ENCODE measurements around the gene TTI1.

The TTI1 gene

DNA sequence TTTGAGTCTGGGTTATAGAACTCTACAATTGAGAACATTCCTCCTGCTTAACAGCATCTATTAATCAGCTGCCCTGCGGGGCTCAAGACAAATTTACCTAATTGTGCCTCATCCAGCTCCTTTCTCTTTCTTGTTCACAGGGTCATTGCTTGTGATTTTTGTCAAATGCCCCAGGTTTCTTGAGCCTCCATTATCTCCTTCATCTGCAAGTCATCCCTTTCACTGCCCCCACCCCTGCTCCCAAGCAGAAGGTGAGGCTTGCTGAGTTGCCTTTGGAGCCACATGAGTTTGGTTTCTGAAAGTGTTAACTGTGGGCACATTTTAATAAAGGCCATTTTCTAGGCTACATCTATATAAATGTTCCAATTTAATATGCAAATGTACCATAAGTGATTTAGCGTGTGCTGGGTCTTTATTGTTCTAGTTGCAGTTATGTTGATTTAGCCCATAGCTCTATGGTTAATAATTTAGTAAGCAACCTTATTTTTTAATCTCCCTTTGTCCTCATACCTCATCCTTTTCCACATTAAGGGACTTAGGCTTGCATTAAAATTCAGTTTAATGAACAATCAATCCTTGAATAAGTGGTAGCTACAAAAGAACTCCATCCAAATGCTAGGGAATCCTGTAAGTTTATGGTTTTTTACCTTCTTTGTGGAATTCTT is 74.3 kb downstream of the TTI1 start:
- no peak for DNase-seq

DNA sequence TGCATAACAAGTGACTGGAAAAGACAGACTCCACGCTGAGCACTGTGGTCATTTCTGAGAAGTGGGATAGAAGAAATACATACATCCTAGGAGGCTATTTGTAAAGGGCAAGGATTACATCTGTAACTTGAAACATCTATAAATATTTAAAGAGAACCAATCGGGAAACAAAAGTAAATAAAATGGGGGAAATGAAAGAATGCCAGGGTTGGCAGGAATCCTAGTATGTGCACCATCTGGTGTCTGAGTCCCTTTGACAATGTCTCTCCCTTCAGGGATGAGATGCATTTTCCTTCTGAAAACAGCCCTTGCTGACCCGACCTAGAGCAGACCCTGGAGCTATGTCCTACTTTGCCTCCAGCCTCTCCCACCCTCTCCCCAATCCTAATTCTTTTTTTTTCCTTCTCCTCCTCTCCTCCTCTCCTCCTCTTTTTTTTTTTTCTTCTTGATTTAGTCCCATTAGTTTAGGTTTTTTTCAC is 77.1 kb downstream of the TTI1 start:
- no peak for DNase-seq

DNA sequence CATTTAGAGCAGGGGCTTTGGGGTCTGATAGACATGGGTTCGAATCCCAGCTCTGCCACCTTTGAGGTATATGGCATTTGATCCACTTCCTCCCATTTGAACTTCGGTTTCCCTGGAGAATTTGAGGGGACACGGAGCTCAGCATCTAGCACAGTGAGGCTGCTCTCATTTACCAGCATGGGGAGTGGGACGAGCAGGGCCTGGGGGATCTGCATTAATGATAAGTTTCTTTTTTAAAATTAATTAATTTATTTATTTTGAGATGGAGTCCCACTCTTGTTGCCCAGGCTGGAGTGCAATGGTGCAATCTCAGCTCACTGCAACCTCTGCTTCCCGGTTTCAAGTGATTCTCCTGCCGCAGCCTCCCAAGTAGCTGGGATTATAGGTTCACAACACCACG is 77.7 kb downstream of the TTI1 start:
- DNase-seq: no peak

DNA sequence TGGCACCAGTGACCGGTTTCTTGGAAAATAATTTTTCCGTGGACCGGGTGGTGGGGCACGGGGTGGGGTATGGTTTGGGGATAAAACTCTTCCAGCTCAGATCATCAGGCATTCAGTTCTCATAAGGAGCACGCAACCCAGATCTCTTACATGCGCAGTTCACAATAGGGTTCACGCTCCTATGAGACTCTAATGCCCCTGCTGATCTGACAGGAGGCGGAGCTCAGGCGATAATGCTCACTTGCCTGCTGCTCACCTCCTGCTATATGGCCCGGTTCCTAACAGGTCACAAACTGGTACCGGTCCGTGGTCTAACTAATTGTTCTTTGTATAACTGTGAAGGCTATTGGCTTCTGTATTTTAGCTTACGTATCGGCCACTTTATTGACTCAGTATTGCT is 78.6 kb downstream of the TTI1 start:
- no peak for DNase-seq

DNA sequence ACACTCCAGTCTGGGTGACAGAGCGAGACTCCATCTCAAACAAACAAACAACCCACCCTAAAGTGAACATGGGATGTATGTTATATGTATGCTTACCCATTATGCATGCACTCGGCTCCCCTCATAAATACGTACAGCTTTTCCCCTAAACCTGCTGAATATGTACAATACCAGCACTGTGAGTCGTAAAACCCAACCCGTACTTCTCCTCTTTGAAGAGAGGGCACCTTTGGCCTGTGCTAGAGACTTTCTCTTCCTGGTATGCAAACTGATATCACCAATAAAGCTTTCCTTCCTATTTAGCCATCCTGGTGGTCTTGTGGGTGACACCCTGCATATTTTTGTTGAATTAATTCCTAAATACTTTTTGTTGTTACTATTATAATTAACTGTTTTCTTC is 79.1 kb downstream of the TTI1 start:
- no peak for DNase-seq

DNA sequence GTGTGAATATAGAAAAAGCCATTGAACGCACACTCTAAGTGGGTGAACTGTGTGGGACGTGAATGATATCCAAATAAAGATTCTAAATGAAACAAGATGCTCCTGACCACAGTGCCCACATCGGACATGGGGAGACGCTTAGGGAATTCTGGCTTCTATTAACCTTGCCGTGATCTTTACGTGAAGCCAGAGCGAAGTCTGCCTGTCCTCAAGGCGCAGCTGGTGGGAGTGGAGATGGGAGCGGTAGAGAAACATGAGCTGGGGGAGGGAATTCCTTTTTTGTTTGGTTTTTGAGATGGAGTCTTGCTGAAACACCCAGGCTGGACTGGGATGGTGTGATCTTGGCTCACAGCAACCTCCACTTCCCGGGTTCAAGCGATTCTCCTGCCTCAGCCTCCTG is 84.3 kb downstream of the TTI1 start:
- DNase-seq: no peak

DNA sequence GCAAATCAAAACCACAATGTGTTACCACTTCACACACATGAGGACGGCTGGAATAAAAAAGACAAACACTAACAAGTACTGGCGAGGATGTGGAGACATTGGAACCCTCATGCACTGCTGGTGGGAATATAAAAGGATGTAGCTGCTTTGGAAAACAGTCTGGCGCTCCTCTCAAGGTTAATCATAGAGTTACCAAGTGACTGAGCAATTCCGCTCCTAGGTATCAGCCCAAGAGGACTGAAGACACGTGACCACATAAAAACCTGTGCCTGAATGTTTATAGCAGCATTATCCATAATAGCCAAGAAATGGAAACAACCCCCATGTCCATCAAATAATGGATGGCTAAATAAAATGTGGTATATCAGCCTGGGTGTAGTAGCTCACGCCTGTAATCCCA is 85.3 kb downstream of the TTI1 start:
- DNase-seq: no peak

DNA sequence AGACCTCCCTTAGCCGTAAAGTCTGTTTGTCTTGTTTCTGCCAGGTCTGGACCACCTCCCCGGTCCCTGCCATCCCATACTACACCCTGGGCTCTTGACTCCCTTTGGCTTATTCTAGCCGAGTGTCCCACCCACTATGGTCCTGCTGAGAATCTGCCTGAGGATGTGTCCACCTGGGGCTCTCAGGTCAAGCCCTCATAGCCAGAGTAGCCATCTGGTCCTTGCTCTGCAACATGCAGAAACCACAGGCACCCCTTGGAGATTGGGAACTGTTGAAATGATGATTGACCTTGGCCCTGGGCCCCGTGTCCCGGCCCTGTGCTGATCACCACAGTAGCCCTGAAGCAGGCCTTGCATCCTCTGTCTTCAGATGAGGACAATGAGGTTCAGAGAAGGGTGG is 86.3 kb downstream of the TTI1 start:
- DNase-seq: no peak

DNA sequence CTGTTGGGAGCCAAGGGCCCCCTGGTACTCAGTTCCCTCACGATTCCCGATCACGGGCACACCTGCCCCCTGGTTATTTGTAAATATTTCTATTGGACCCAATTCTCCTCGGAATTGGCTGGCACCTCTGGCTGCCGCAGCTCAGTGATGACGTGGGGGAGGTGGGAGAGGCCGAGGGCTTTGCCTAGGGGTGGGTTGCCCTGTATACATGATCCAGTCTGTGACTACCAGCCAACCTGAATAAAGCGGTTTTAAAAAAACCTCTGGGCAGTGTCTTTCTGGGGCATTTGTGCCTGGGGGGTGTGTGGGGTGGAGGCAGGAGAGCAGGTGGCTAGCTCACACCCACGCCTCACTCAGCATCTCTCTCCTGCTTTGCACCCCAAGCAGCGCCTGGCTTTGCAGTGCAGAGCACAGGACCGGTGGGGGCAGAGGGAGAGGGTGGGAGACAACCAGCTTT is 88.1 kb downstream of the TTI1 start:
- no peak for DNase-seq

DNA sequence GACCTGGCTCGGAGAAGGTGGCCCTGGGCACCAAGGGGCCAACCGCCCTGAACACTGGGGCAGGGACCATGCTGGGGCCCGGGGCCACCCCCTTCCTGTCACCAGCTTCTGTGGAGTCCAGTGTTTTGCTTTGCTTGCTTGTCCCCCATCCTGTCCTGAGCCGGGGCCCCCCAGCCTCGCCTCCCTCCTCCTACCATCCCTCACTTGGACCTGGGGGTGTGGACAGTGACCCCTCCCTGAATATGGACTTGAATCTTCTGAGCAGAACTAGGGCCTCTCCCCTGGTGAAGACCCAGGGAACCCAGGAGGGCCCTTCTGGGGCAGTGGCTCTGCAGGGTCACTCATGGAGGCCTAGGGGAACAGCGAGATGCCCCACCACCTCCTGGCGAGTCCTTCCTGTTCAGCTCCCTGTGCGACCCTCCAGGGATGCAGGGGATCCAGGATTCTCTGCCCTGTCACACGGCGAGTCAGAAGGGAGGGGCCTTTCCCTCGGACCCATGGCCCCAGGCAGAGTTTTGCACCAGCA is 88.7 kb downstream of the TTI1 start:
- no peak for DNase-seq

DNA sequence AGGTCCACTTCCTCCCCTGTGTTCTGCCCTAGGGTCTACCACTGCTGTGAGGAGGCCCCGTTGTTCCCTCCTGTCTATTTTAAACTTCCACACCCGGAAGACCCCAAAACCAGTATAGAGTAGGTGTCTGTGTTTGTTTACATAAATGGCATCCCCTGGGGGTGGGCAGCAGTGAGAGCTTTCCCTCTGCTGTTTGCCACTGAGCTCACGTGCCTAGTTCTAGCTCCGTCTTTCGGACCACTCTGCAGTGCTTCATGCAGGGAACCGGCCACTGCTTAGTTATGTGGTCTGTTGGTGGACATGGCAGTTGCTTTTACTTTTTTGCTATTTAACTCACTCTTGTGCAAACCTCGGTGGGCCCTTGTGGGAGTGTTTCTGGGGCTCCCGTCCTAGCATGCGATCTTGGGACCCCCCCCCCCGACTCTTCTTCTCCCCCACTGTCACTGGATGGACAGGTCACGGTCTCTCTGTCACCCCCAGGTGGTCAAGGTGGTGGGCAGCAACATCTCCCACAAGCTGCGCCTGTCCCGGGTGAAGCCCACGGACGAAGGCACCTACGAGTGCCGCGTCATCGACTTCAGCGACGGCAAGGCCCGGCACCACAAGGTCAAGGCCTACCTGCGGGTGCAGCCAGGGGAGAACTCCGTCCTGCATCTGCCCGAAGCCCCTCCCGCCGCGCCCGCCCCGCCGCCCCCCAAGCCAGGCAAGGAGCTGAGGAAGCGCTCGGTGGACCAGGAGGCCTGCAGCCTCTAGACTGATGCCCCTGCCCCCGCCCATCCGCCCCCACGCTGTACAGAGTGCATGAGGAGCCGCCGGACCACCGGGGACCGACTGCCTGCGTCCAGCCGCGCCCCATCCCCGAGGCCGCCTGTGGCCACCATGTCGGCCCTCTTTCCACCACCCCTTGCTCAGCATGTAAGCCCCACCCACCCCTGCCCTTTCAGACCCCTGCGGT is 89.5 kb downstream of the TTI1 start:
- DNase-seq: no peak

DNA sequence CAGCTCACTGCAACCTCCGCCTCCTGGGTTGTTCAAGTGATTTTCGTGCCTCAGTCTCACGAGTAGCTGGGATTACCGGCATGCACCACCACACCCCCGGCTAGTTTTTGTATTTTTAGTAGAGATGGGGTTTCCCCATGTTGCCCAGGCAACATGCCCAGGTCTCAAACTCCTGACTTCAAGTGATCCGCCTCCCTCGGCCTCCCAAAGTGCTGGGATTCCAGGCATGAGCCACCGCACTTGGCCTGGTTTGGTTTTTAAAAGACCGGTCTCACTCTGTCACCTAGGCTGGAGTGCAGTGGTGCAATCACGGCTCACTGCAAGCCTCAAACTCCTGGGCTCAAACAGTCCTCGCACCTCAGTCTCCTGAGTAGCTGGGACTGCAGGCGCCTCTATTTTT is 90.2 kb downstream of the TTI1 start:
- no peak for DNase-seq

DNA sequence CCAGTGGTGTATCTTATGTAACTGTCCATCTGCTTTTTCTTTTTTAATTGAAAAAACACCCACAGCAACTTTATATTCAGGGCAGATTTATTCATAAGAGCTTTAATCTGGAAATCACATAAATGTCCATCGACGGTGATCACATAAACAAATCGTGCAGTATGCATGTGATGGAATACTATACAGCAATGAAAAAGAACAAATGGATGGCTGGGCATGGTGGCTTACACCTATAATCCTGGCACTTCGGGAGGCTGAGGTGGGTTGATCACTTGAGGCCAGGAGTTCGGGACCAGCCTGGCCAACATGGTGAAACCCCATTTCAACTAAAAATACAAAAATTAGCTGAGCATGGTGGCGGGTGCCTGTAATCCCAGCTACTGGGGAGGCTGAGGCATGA is 91.3 kb downstream of the TTI1 start:
- no peak for DNase-seq

DNA sequence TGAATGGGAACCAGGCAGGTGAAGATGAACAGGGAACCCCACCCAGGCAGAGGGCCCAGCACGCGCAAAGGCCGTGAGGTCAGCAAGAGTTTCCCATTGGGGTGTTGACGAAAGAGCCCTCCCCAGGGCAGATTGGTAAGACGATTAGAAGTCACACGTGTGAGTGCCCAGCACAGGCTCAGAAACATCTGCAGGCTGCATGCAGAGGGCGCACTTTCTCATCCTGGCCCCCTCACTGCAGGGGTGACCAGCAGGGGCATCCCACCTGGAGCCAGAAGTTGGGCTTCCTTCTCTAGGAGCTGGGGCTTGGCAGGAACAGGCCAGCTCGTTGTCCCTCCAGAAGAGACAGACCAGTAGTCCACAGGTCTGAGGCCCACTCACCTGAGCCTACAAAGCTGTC is 91.9 kb downstream of the TTI1 start:
- no peak for DNase-seq

DNA sequence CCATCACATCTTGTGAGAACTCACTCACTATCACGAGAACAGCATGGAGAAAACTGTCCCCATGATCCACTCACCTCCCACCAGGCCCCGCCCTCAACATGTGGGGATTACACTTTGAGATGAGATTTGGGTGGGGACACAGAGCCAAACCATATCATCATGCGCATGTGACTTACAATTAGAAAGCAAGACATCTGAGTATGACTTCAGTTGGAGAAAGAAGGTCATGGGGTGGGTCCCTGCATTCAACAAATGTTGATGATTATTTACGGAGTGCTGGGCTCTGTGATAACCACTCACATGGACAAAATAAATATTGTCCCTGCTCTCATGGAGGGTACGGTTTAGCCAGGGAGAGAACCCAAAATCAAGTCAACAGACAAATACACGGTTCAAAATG is 92.4 kb downstream of the TTI1 start:
- no peak for DNase-seq

DNA sequence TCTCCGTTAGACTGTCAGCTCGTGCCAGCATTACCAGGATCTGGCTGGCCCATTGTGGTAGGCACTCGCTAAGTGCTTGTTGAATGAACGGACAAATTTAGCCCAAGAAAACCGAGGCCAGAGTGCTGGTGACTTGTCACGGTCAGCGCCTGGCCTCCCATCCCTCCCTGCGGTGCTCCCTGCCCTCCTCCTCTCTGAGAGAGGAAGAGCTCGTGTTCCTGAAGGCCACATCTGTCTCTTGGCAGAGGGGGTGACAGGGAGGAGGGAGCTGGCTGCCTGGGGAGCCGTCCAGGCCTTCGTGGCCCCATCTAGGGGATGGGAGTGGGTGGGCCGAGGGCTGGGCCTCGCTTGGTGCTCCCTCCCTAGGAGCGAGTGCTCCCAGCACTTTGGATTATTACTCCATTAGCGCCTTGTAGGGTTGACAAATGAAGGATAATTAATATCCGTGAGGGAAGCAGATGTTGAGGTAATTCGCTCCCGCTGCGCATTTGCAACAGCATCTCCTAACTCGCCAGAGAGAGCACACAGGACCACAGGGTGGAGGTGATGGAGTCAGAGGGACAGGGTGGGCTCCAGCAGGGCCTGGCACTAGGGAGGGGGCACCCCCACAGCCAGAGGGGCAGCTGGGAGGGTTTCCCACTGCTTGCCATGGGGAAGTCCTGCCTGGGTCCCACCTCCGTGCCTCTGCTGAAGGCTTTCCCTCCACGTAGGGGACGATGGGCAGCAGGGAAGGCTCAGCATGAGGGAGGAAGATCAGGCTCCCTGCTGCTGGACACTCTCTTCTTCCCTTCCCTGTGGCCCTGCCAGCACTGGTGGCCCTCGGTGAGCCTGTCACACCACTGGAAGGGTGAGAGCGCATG is 93.3 kb downstream of the TTI1 start:
- DNase-seq: no peak

DNA sequence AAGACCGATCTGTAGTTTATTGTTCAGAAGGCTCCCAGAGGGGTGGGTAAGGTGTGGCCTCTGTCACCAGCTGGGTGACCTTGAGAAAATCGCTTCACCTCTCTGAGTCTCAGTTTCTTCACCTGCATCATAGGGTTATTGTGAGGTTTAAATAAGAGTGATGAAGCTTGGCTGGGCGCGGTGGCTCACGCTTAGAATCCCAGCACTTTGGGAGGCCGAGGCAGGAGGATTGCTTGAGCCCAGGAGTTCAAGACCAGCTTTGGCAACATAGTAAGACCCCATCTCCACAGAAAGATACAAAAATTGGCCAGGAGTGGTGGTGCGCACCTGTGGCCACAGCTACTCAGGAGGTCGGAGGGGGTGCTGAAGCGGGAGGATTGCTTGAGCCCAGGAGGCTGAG is 94.3 kb downstream of the TTI1 start:
- DNase-seq: no peak

DNA sequence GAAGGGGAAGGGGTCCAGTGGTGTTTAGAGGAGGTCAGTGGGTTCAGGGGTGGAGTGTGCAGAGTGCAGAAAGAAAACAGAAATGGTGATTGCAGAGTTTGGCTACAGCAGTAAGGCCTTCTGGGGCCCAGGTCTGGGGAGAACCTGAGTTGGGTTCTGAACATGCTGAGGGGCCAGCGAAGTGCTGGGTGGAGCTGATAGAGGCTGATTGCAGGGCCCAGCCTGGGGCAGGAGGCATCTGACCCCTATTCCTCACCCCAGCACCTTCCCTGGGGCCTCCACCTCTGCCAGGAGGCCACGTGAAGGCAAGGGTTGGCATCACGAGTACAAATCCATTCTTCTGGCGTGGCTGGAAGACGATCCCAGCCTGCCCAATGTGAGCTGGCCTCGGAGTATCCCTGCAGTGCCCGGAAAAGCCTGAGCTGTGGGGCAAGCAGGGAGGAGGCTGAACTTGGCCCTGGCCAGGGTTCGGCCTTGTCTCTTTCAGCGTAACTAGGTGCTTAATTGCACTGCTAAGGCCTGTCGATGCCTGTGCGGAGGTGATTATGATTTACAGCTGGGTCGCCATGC is 95.0 kb downstream of the TTI1 start:
- DNase-seq: no peak

DNA sequence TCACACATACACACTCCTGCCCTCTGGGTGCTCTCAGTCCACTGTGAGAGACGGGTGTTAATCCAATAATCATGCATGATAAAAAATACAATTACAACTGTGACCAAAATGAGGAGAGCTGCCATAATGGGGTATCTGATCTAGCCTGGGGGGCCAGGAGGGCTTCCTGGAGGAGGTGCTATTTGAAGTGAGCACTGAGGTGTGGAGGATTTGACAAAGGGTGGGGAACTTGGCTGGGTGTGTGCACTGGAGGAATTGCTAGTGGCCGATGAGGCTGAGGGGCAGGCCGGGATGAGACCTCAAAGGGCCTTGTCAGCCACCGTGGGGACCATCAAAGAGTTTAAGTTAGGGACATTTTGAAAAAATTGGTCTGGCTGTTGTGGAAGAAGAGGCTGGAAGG is 95.6 kb downstream of the TTI1 start:
- no peak for DNase-seq

DNA sequence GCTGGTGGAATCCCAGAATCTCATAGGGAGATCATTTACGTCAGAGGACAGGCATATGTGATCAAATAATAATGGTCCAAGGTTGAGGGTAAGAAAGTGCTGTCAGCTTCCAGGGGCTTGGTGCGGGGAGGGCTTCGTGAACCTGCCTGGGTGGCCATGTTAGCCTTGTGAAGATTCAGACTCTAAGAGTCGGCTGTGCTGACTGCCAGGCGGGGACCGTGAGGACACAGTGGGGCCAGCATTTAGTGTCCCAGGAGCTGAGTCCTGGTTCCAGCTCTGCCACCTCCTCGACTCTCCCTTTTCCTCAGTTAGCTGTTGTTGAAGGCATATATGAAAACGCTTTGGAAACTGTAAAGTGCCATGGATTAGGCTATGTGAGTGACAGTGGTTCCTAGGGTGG is 96.8 kb downstream of the TTI1 start:
- DNase-seq: no peak

DNA sequence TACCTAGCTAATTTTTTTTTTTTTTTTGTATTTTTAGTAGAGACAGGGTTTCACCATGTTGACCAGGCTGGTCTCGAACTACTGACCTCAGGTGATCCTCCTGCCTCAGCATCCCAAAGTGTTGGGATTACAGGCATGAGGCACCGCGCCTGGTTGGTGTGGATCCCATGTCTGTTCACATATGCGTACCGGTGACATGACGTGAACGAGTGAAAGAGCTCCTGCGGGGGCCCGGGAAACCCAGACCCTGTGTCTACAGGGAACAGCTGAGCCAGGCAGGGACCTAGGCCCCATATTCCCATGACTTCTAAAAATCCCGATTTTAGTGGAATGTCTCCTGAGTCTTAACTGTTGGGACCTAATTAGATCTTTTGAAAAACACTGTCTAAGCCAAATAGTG is 97.2 kb downstream of the TTI1 start:
- no peak for DNase-seq

DNA sequence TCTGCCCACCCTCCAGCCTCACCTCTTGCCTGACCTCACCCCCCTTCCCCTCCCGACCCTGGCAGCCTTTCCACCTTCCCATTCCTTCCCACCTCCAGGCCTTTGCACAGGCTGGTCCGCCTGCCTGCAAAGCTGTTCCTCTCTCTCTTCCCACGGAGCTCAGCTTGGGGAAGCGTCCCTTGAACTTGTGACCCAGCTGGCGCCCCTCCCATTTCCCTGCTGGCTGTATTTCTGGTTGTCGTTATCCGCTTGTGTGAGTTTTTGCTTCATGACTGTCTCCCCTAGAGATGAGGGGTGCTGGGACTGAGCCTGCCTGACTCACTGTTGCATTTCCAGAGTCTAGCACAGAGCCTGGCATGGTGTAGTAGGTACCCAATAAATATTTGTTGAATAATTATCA is 97.8 kb downstream of the TTI1 start:
- DNase-seq: no peak

Data from stimulated activated naive CD4-positive, alpha-beta T cell treated with Interleukin-2 at 50 U/mL for 16 hours (primary cell).